PFSK-1 (cell line): ENCODE data around the gene CCDC85A.

Source experiments
- POLR2AphosphoS5 ChIP-seq: IDR thresholded peaks from 2 replicates; pipeline ENCODE4 v1.6.1; 2012; ENCODE audit warnings: low read depth, mild to moderate bottlenecking, control low read depth, low read length, moderate library complexity
- REST ChIP-seq, 2 experiments: IDR thresholded peaks; 2 replicates each; pipeline versions ENCODE4 v1.6.1 to v1.8.0; 2011 to 2012; ENCODE audit warnings: low read depth in 2 of 2, low read length in 2 of 2, control low read depth in 1 of 2, inconsistent platforms in 1 of 2, mild to moderate bottlenecking in 1 of 2, moderate library complexity in 1 of 2; ENCODE audit not compliant: insufficient read depth in 1 of 2
- SIN3A ChIP-seq: IDR thresholded peaks from 2 replicates; pipeline ENCODE4 v1.6.1; 2012; ENCODE audit warnings: mild to moderate bottlenecking, low read length, moderate library complexity, borderline replicate concordance; ENCODE audit not compliant: insufficient read depth
- TAF1 ChIP-seq: IDR thresholded peaks from 2 replicates; pipeline ENCODE4 v1.6.1; 2012; ENCODE audit warnings: low read length, control low read depth, borderline replicate concordance; ENCODE audit not compliant: insufficient read depth

- no peak for TF ChIP-seq POLR2AphosphoS5
- no peak for TF ChIP-seq TAF1
- no peak for TF ChIP-seq SIN3A
- TF ChIP-seq REST (IDR thresholded peaks at IDR 0.05; ENCODE audit: insufficient read depth in 1 of 2, low read depth in 2 of 2, low read length in 2 of 2) = no peak
Measured at GRCh38 chr2:56239030-56239429, 55.2 kb downstream of the CCDC85A start.
